Natural killer cell (primary cell): ENCODE data around the gene NTM. TPM values are rescaled to one million over a fixed set of nuclear protein-coding genes. Genes with fewer than 3 reads are reported as not detected.

Experiments used
- ATAC-seq, 3 donors: fragments of 150-1000 bp in 2 of 3; fragments of 200-7000 bp in 1 of 3; cut with Tn5 transposase; 1 replicate in 1 of 3; 2 replicates in 2 of 3; pipeline ENCODE4 v1.10.0; 2021; ENCODE audit warnings: mild to moderate bottlenecking in 2 of 3, moderate library complexity in 2 of 3
- DNase-seq, 2 donors: peaks; one replicate each; pipeline versions ENCODE4 v3.0.0 to v3.0.0-alpha.2; 2013 to 2021; ENCODE audit warnings: mixed read lengths in 1 of 2
- H3K27ac ChIP-seq: one replicate; pipeline ENCODE4 v1.5.1; 2013; ENCODE audit warnings: mild to moderate bottlenecking, low read length
- H3K27me3 ChIP-seq: one replicate; pipeline ENCODE4 v1.6.1; 2013; ENCODE audit warnings: low read length; ENCODE audit not compliant: control insufficient read depth, insufficient read depth
- H3K36me3 ChIP-seq: one replicate; pipeline ENCODE4 v1.6.1; 2013; ENCODE audit warnings: low read length; ENCODE audit not compliant: control insufficient read depth, insufficient read depth
- H3K4me1 ChIP-seq: one replicate; pipeline ENCODE4 v1.6.1; 2013; ENCODE audit warnings: low read length; ENCODE audit not compliant: control insufficient read depth, insufficient read depth
- H3K4me3 ChIP-seq: one replicate; pipeline ENCODE4 v1.5.1; 2013; ENCODE audit warnings: low read length
- H3K9me3 ChIP-seq: one replicate; pipeline ENCODE4 v1.6.1; 2013; ENCODE audit warnings: low read length; ENCODE audit not compliant: control insufficient read depth, insufficient read depth
- H3K27ac Mint-ChIP-seq, 2 donors: one replicate each; pipeline ENCODE4 v1.8.0; 2022; ENCODE audit warnings: mild to moderate bottlenecking in 2 of 2, mixed read lengths in 2 of 2, moderate library complexity in 1 of 2
- H3K27me3 Mint-ChIP-seq, 2 donors: one replicate each; pipeline ENCODE4 v1.8.0; 2022; ENCODE audit warnings: low read depth in 2 of 2, mixed read lengths in 2 of 2
- H3K36me3 Mint-ChIP-seq: one replicate; pipeline ENCODE4 v1.8.0; 2022; ENCODE audit warnings: mixed read lengths
- H3K4me1 Mint-ChIP-seq, 2 donors: one replicate each; pipeline ENCODE4 v1.8.0; 2022; ENCODE audit warnings: mixed read lengths in 2 of 2
- H3K4me3 Mint-ChIP-seq: one replicate; pipeline ENCODE4 v1.8.0; 2022; ENCODE audit warnings: mild to moderate bottlenecking, moderate library complexity, mixed read lengths
- H3K9me3 Mint-ChIP-seq, 2 donors: one replicate each; pipeline ENCODE4 v1.8.0; 2022; ENCODE audit warnings: mixed read lengths in 2 of 2
- WGBS: methylation state at CpG from one replicate; pipeline ENCODE4 v1.1.7; 2013; ENCODE audit warnings: missing lambda C conversion rate; ENCODE audit not compliant: insufficient coverage; 5-methylcytosine and 5-hydroxymethylcytosine counted together
- intact Hi-C: fragments of 100-400 bp; cut with micrococcal nuclease; formaldehyde crosslinking; loops from one replicate; pipeline ENCODE4 v1.14.2; 2022
- total RNA-seq, 4 donors: library from RNA; stranded (reverse); fragments of 120-200 nt in 1 of 4; gene quantifications; one replicate each; pipeline versions ENCODE4 v1.2.3 to v1.2.4, GENCODE V29; 2013 to 2022
- TF ChIP-seq, protein P1 (sequence below): fragments of 200-600 bp; IDR thresholded peaks from one replicate; pipeline ENCODE4 v1.8.0; 2022; ENCODE audit warnings: antibody characterized with exemption

NTM gene
- total RNA-seq, 3 donors from 2014 or later (not counting 1 experiment from before 2014, with no cell fraction given) = not detected

DNA sequence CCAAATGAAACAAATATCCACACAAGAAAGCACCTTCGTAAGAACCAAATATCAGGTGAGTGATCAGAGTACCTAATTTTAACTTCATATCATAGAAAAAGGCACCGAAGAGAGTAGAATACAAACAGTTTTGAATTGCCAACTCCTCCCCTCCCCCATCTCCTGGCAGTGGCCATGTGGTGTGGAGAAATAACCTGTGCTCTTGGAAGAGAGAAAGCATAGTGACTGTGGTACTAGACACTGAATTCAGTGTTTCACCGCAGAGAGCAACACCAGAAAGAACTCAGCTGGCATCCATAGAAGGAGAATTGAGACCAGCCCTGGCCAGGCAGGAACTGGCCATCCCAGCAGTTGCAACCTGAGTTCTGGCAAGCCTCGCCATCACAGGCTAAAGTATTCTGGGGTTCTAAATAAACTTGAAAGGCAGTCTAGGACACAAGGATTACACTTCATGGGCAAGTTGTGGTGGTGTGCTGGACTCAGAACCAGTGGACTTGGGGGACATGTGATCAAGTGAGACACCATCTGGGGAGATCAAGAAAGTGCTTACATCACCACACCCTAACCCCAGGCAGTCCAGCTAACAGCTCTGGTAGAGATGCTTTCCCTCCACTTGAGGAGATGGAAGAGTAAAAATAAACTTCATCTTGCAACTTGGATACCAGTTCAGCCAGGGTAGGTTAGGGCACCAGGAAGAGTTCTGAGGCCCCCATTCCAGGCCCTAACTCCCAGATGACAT is 1003.2 kb downstream of the NTM start:
- no peaks in the 10 kb centered on the region for H3K27me3 Mint-ChIP-seq
- H3K27ac Mint-ChIP-seq = no peak overlapping the region
- H3K4me3 Mint-ChIP-seq = no peak overlapping the region
- no peaks in the 10 kb centered on the region for H3K36me3 ChIP-seq
- H3K4me1 Mint-ChIP-seq = no peaks in the 10 kb centered on the region
- H3K27ac ChIP-seq = no peak overlapping the region
- no peak for ATAC-seq
- no peaks in the 10 kb centered on the region for H3K4me1 ChIP-seq
- peaks cover 6% of the 10 kb centered on the region in 2 donors for H3K9me3 Mint-ChIP-seq
- no peak overlapping the region for H3K4me3 ChIP-seq
- WGBS = 94% methylated on average over 3 of the region's 4 CpGs
- no peaks in the 10 kb centered on the region for H3K36me3 Mint-ChIP-seq
- TF ChIP-seq, protein P1, sequence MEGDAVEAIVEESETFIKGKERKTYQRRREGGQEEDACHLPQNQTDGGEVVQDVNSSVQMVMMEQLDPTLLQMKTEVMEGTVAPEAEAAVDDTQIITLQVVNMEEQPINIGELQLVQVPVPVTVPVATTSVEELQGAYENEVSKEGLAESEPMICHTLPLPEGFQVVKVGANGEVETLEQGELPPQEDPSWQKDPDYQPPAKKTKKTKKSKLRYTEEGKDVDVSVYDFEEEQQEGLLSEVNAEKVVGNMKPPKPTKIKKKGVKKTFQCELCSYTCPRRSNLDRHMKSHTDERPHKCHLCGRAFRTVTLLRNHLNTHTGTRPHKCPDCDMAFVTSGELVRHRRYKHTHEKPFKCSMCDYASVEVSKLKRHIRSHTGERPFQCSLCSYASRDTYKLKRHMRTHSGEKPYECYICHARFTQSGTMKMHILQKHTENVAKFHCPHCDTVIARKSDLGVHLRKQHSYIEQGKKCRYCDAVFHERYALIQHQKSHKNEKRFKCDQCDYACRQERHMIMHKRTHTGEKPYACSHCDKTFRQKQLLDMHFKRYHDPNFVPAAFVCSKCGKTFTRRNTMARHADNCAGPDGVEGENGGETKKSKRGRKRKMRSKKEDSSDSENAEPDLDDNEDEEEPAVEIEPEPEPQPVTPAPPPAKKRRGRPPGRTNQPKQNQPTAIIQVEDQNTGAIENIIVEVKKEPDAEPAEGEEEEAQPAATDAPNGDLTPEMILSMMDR = no peak
- intact Hi-C loops = no loop called here
- H3K9me3 ChIP-seq = peaks cover 5% of the 10 kb centered on the region
- no peak for DNase-seq
- H3K27me3 ChIP-seq = no peaks in the 10 kb centered on the region

- Mint-ChIP-seq H3K27ac (no peak overlapping the region), H3K36me3 (no peaks in the 10 kb centered on the region), H3K27me3 (no peaks in the 10 kb centered on the region), H3K4me1 (no peaks in the 10 kb centered on the region), H3K4me3 (no peak overlapping the region), H3K9me3 (peaks cover 9 to 10% of the 10 kb centered on the region in 2 donors)
- peaks cover 5% of the 10 kb centered on the region for H3K9me3 ChIP-seq
- no peak overlapping the region for H3K4me3 ChIP-seq
- H3K27me3 ChIP-seq = no peaks in the 10 kb centered on the region
- DNase-seq = no peak
- TF ChIP-seq, protein P1 = no peak
- no peak for ATAC-seq
- no peak overlapping the region for H3K27ac ChIP-seq
- H3K36me3 ChIP-seq = no peaks in the 10 kb centered on the region
- intact Hi-C loops = no loop called here
- H3K4me1 ChIP-seq = no peaks in the 10 kb centered on the region
- WGBS = 95% methylated on average over 3 of the region's 3 CpGs
These were observed 1009.1 kb downstream of the NTM start for GRCh38 chr11:132379540-132379939.
